NCI-H2029 treated with DMSO at 0.1 percent for 48 hours (cell line): Measurements from ENCODE around the gene CRX.
"Not testable (repeated sequence)": the region's sequence is repeated elsewhere in the genome, so short reads cannot be mapped to it uniquely, and the experiment has no call there.

Experiments used
- DNase-seq: peaks from one replicate; lab custom pipeline; 2025; lab: John Stamatoyannopoulos, UW

CRX gene

DNA sequence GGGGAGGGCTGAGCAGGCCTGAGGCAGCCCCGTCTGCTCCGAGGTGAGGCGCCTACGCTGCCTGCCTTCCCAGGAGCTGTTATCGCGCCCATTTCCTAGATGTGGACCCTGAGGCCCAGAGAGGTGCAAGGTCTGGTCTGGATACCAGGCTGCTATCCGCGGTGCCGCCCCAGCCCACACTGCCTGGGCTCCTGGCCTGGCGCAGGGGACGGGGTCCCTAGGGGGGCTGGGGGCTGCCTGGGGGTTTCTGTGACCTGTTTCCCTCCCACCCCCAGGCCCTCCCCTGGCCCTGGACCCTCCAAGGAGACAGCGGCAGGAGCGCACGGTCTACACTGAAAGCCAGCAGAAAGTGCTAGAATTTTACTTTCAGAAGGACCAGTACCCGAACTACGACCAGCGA, 38.1 kb downstream of the CRX start:
- not testable (repeated sequence) for DNase-seq

DNA sequence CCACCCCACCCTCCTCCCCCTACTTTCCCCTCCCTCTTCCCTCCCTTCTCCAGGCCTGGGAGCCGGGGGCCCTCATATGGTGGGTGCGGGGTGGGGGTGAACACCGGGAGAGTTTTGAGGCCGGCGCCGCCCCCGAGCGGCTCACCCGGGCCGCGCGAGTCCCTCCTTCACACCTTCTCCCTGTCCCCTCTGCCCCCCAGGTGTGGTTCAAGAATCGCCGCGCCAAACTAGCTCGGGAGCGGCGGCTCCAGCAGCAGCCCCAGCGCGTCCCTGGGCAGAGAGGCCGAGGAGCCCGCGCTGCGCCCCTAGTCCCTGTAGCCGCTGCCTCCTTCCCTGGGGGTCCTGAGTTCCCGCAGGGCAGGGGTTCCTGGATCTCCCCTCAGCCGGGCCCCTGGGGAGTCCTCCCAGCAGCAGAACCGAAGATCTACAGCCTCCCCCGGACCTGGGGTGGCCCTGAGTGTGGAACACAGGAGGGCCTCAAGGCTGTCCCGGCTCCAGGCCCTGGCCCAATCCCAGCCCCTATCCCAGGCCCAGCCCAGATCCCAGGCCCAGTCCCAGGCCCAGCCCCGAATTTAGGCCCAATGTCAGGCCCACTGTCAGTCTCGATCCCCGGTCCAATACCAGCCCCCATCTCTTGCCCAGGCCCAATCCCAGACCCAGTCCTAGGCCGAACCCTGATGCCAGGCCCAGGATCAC, 39.0 kb downstream of the CRX start:
- no peak for DNase-seq

- DNase-seq, result no peak
These were observed 39.9 kb downstream of the CRX start for GRCh38 chr19:47861630-47862029.

- DNase-seq, result no peak
These were observed 41.8 kb downstream of the CRX start for GRCh38 chr19:47863514-47863936.

GRCh38 chr19:47865166-47865565, 43.4 kb downstream of the CRX start:
- DNase-seq, result no peak

- no peak for DNase-seq
These were observed 57.2 kb downstream of the CRX start for GRCh38 chr19:47878906-47879305.

GRCh38 chr19:47879385-47879784, 57.6 kb downstream of the CRX start:
- not testable (repeated sequence) for DNase-seq

DNA sequence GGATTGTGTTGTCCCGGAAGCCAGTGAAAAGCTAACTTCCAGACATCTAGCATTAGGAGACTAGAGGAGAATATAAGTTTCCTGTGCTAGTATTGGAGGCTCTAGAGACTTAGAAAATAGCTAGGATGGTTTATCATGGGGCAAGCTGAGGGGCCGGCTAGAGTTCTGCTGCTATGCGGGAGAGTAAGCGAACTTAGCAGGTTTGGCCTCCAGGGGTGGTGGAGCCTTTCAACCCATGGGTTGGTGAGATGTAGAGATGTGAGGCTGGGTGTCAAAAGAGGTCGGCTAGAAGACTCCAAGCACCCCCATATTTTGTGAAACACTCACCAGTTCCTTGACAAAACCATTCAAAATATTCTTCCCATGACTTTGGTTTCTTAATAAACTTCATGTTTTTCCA, 60.0 kb downstream of the CRX start:
- no peak for DNase-seq

GRCh38 chr19:47882890-47883289, 61.2 kb downstream of the CRX start:
- DNase-seq, result no peak

DNA sequence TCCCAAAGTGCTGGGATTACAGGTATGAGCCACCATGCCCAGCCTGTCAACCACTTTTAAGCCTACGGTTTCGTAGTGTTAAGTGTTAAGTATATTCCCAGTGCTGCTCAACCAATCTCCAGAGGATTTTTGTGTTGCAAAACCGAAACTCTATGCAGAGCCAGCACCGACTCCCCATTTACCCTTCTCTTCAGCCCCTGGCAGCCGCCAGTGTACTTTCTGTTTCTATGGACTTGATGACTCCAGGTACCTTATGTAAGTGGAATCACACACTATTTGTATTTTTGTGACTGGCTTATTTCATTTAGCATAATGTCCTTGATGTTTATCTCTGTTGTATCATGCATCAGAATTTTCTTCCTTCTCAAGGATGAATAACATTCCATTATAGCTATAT, 63.3 kb downstream of the CRX start:
- DNase-seq, result no peak

GRCh38 chr19:47886010-47886559, 64.3 kb downstream of the CRX start, which contains the start of gene SULT2A1:
Gene SULT2A1 (minus strand): TSS chr19:47886315. CDS start chr19:47886257, 58 bp downstream.
- no peak for DNase-seq

DNA sequence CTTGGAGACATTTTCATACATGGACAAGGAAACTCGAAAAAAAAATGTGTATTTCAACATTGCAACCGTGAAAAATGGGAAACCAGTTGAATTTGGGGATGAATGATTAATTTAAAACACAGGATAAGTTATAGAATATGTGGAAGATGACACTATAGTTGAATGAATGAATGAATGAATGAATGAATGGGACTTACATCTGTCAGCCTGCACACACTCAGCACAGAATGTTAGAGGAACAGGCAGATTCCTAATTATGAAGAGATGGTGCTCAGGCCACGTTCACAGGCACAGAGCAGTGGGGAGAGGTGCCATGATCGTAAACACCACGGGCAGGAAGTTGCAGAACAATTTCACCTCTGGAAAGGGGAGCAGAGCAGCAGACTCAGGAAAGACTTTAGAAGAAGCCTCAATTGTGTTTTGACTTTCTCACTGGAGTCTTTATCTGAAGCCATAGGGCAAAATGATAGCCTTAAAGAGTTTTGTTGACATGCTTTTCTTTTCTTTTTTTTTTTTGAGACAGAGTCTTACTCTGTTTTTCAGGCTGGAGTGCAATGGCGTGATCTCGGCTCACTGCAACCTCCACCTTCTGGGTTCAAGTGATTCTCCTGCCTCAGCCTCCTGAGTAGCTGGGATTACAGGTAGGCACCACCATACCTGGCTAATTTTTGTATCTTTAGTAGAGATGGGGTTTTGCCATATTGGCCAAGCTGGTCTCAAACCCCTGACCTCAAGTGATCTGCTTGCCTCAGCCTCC, 69.3 kb downstream of the CRX start:
- DNase-seq, result no peak

GRCh38 chr19:47891622-47891922, 69.8 kb downstream of the CRX start:
- no peak for DNase-seq

GRCh38 chr19:47891923-47892666, 70.4 kb downstream of the CRX start:
- no peak for DNase-seq
